Measurements from ENCODE around the gene CUL5. TPM values are rescaled to one million over a fixed set of nuclear protein-coding genes. Genes with fewer than 3 reads are reported as not detected.

CUL5 gene
- total and polyA plus RNA-seq, 2 experiments from 2014 or later: 26.0 to 40.9 TPM

DNA sequence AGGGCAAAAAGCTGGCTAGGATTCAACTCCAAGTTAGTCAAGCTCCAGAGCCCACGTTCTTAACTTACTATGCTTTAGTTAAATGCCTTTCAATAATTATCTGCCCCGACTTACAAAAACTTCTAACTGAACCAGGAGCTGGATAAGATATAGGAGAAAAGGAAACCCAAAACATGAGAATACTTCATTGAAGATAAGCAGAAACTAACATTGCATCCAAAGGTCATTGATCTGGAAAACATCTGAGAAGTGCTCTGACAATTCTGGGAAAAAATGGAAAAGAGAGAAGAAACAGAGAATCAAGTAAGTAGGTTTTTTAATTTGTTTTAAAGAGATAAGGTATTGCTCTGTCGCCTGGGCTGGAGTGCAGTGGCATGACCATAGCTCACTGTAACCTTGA lies 139.9 kb downstream of the CUL5 start:
- TF ChIP-seq NANOG (IDR thresholded peaks at IDR 0.05; ENCODE audit: borderline replicate concordance) (no peak), JUNB (IDR thresholded peaks at IDR 0.05; ENCODE audit: unreplicated experiment) (no peak), POLR2AphosphoS5 (IDR thresholded peaks at IDR 0.05; ENCODE audit: low read depth) (no peak), STAT1 (IDR thresholded peaks at IDR 0.05; ENCODE audit: unreplicated experiment) (no peak)
- TF ChIP-seq, protein P1, sequence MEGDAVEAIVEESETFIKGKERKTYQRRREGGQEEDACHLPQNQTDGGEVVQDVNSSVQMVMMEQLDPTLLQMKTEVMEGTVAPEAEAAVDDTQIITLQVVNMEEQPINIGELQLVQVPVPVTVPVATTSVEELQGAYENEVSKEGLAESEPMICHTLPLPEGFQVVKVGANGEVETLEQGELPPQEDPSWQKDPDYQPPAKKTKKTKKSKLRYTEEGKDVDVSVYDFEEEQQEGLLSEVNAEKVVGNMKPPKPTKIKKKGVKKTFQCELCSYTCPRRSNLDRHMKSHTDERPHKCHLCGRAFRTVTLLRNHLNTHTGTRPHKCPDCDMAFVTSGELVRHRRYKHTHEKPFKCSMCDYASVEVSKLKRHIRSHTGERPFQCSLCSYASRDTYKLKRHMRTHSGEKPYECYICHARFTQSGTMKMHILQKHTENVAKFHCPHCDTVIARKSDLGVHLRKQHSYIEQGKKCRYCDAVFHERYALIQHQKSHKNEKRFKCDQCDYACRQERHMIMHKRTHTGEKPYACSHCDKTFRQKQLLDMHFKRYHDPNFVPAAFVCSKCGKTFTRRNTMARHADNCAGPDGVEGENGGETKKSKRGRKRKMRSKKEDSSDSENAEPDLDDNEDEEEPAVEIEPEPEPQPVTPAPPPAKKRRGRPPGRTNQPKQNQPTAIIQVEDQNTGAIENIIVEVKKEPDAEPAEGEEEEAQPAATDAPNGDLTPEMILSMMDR (conservative IDR thresholded peaks at IDR 0.05; ENCODE audit: low read depth in 2 of 2): no peak
- TF ChIP-seq, protein P2, sequence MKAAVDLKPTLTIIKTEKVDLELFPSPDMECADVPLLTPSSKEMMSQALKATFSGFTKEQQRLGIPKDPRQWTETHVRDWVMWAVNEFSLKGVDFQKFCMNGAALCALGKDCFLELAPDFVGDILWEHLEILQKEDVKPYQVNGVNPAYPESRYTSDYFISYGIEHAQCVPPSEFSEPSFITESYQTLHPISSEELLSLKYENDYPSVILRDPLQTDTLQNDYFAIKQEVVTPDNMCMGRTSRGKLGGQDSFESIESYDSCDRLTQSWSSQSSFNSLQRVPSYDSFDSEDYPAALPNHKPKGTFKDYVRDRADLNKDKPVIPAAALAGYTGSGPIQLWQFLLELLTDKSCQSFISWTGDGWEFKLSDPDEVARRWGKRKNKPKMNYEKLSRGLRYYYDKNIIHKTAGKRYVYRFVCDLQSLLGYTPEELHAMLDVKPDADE (IDR thresholded peaks at IDR 0.05): no peak
- Mint-ChIP-seq H3K4me3 (no peak overlapping the region), H3K36me3 (ENCODE audit: low read depth) (peaks cover 65% of the 10 kb centered on the region), H3K4me1 (no peaks in the 10 kb centered on the region), H3K9me3 (no peaks in the 10 kb centered on the region), H3K27ac (no peak overlapping the region), H3K27me3 (ENCODE audit: insufficient read depth, low read depth, poor library complexity) (peaks cover 5% of the 10 kb centered on the region)
- Histone ChIP-seq H4K20me1 (replicated peaks; ENCODE audit: insufficient read depth) (peaks cover 4% of the 10 kb centered on the region; the same call in 1 of the 2 replicates), H3K79me2 (replicated peaks; ENCODE audit: insufficient read depth) (no peaks in the 10 kb centered on the region; the same call in 1 of the 2 replicates), H3K27me3 (ENCODE audit: insufficient read depth) (no peaks in the 10 kb centered on the region), H3K4me2 (no peak overlapping the region), H3K9me2 (ENCODE audit: insufficient read depth) (no peaks in the 10 kb centered on the region), H2AFZ (no peak overlapping the region), H3K4me1 (ENCODE audit: insufficient read depth) (no peaks in the 10 kb centered on the region), H3K36me3 (ENCODE audit: insufficient read depth) (peaks cover 42% of the 10 kb centered on the region), H3K4me3 (no peak overlapping the region), H3F3A (replicated peaks; ENCODE audit: low read depth) (no peaks in the 10 kb centered on the region), H3K27ac (ENCODE audit: low read depth) (no peak overlapping the region)
- DNase-seq (ENCODE audit: low spot score) (no peak), ATAC-seq (no peak)

DNA sequence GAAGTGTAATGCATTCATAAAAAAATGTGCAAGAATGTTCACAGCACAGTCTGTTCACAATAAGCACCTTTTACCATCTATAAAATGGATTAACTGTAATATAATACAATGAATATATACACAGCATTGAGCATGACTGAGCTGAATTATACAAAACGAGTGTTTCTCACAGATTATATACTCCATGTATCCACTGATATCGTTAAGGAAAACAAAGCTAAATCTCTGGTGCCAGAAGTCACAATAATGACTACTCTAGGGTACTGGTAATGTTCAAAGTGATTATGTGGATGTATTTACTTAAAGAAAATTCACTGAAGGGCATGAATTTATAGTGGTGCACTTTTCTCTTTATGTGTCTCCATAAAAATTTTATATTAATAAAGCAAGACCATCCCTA lies 145.9 kb downstream of the CUL5 start:
- no peak overlapping the region for H3K4me3 Mint-ChIP-seq
- ATAC-seq (no peak), DNase-seq (ENCODE audit: low spot score) (no peak)
- Histone ChIP-seq H4K20me1 (replicated peaks; ENCODE audit: insufficient read depth) (peaks cover 2% of the 10 kb centered on the region), H3K4me2 (no peak overlapping the region), H3K9me2 (ENCODE audit: insufficient read depth) (no peaks in the 10 kb centered on the region), H3K79me2 (replicated peaks; ENCODE audit: insufficient read depth) (no peaks in the 10 kb centered on the region; the same call in 1 of the 2 replicates), H3F3A (replicated peaks; ENCODE audit: low read depth) (no peaks in the 10 kb centered on the region), H3K27me3 (ENCODE audit: insufficient read depth) (no peaks in the 10 kb centered on the region), H3K4me1 (ENCODE audit: insufficient read depth) (no peaks in the 10 kb centered on the region), H3K27ac (ENCODE audit: low read depth) (no peak overlapping the region), H3K36me3 (ENCODE audit: insufficient read depth) (peaks cover 31% of the 10 kb centered on the region), H2AFZ (no peak overlapping the region), H3K4me3 (no peak overlapping the region)
- no peaks in the 10 kb centered on the region for H3K4me1 Mint-ChIP-seq
- H3K27ac Mint-ChIP-seq: no peak overlapping the region
- peaks cover 2% of the 10 kb centered on the region for H3K27me3 Mint-ChIP-seq (ENCODE audit: insufficient read depth, low read depth, poor library complexity)
- TF ChIP-seq POLR2AphosphoS5 (IDR thresholded peaks at IDR 0.05; ENCODE audit: low read depth): no peak
- TF ChIP-seq JUNB (IDR thresholded peaks at IDR 0.05; ENCODE audit: unreplicated experiment): no peak
- TF ChIP-seq, protein P3, sequence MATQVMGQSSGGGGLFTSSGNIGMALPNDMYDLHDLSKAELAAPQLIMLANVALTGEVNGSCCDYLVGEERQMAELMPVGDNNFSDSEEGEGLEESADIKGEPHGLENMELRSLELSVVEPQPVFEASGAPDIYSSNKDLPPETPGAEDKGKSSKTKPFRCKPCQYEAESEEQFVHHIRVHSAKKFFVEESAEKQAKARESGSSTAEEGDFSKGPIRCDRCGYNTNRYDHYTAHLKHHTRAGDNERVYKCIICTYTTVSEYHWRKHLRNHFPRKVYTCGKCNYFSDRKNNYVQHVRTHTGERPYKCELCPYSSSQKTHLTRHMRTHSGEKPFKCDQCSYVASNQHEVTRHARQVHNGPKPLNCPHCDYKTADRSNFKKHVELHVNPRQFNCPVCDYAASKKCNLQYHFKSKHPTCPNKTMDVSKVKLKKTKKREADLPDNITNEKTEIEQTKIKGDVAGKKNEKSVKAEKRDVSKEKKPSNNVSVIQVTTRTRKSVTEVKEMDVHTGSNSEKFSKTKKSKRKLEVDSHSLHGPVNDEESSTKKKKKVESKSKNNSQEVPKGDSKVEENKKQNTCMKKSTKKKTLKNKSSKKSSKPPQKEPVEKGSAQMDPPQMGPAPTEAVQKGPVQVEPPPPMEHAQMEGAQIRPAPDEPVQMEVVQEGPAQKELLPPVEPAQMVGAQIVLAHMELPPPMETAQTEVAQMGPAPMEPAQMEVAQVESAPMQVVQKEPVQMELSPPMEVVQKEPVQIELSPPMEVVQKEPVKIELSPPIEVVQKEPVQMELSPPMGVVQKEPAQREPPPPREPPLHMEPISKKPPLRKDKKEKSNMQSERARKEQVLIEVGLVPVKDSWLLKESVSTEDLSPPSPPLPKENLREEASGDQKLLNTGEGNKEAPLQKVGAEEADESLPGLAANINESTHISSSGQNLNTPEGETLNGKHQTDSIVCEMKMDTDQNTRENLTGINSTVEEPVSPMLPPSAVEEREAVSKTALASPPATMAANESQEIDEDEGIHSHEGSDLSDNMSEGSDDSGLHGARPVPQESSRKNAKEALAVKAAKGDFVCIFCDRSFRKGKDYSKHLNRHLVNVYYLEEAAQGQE (IDR thresholded peaks at IDR 0.05; ENCODE audit: unreplicated experiment): no peak
- TF ChIP-seq, protein P2 (IDR thresholded peaks at IDR 0.05): no peak
- H3K9me3 Mint-ChIP-seq: no peaks in the 10 kb centered on the region
- peaks cover 38% of the 10 kb centered on the region for H3K36me3 Mint-ChIP-seq (ENCODE audit: low read depth)

Small RNAs within 50 kb of the gene (small RNA-seq; reads per million reads assigned to genes)
- gene RF00019 (ENCODE audit: low replicate concordance): not detected

Other genes starting within 250 kb of the CUL5 start
- 28.9 and 32.5 TPM in 2 replicates for gene SLC35F2, start 150.1 kb upstream of the CUL5 start, total RNA-seq (2014; rRNA removed; shearing (Covaris generic))
- gene SLC35F2, start 150.1 kb upstream of the CUL5 start, polyA plus RNA-seq (2016; fragmentation: Nextera tagmentation; extraction: Ambion mirVana): 21.3 and 25.2 TPM in 2 replicates
- gene RAB39A, start 80.5 kb upstream of the CUL5 start, total RNA-seq (2014; rRNA removed; shearing (Covaris generic)): 26.3 and 32.5 TPM in 2 replicates
- 3.6 and 4.5 TPM in 2 replicates for gene RAB39A, start 80.5 kb upstream of the CUL5 start, polyA plus RNA-seq (2016; fragmentation: Nextera tagmentation; extraction: Ambion mirVana)
- 53.6 and 128 TPM in 2 replicates for gene ACAT1, start 112.7 kb downstream of the CUL5 start, total RNA-seq (2014; rRNA removed; shearing (Covaris generic))
- 41.9 and 43.9 TPM in 2 replicates for gene ACAT1, start 112.7 kb downstream of the CUL5 start, polyA plus RNA-seq (2016; fragmentation: Nextera tagmentation; extraction: Ambion mirVana)
- 23.5 and 25.1 TPM in 2 replicates for gene NPAT, start 213.7 kb downstream of the CUL5 start, total RNA-seq (2014; rRNA removed; shearing (Covaris generic))
- gene NPAT, start 213.7 kb downstream of the CUL5 start, polyA plus RNA-seq (2016; fragmentation: Nextera tagmentation; extraction: Ambion mirVana): 11.8 and 24.2 TPM in 2 replicates
- 44.2 and 59.3 TPM in 2 replicates for gene ATM, start 214.2 kb downstream of the CUL5 start, total RNA-seq (2014; rRNA removed; shearing (Covaris generic))
- gene ATM, start 214.2 kb downstream of the CUL5 start, polyA plus RNA-seq (2016; fragmentation: Nextera tagmentation; extraction: Ambion mirVana): 23.2 and 27.6 TPM in 2 replicates